ENCODE data around the gene ZNF695.

The ZNF695 gene

DNA sequence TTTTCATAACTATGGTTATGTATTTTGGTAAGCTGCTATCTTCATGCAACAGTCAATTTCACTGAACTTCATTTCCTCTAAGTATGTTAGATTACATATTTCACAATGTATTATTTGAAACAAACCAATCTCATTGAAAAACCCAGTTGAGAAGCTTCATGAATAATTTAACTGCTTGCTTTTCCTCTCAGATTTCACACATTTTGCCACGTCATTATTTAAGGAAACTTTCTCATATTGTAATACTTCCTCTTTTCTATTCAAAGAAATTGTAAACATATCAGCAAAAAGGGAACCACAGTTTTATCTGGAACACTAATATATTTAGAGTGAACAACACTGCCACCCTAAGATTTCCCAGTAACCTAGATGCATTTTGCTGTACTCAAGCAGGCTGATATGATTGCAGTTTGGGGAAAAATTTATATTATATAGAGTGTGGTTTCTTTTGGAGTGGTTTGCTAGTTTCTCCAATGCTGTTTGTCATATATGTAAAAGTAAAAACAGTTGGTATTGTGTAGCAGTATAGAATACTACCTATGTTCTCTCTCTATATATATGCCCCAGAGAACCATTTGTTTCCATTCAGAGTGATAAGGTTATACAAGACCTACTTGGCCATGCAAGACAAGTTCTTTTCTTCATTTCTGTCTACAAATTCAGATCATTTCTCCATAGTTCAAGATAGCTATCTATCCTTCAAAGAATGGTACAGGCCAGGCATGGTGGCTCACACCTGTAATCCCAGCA lies 47.7 kb downstream of the ZNF695 start:
- no peak for DNase-seq (ENCODE audit: low read depth in 2 of 2)

DNA sequence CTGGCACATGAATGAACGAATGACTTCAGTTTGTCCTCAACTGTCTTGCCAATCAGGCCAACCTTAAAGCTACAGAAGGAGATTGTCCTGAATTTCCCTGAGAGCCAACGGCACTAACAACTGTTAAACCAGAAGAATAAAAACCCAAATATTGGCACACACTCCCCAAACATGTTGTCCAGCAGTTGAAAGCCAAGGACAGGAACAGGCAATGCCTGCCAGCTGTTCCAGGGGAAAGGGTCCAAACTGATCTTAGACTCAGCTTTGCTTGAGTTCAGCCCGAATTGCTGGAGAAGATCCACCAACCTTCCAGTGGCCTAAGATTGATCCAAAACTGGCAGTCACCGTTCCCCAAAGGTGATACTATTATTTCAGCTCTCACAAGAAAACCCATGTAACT lies 53.7 kb downstream of the ZNF695 start:
- no peak for DNase-seq (ENCODE audit: low read depth in 2 of 2)

DNA sequence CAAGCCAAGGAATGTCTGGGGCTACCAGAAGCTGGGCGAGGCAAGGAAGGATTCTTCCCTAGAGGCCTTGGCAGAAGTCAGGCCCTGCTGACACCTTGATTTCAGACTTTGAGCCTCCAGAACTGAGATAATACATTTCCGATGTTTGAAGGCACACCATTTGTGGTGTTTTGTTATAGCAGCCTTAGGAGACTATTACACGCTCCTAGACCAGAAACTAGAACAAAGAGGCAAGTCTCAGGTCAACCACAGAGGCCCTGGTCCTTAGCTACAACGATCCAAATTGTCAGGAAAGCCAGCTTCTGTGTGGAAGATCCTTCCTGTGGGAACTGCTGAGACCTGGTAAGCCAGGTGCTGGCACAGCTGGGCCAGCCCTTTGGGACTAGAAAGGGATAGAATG lies 56.4 kb downstream of the ZNF695 start:
- no peak for DNase-seq (ENCODE audit: low read depth in 2 of 2)

DNA sequence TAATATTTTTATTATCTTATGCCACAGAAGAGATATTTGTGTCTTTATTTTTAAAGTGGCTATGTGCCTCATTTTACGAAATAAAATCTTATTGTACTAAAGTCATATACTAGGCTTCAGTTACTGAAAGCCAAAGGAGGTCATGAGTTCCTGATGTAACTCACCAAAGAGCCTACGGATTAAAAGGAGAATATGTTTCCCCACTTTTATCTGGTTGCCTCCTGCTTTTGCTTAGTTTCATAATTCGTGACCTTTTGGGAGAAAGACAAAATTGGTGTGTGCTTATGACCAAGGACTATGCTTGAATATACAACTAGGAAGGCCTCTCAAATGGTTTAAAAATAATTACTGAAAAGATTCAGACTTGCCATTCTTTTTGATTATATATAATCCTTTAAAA lies 57.9 kb downstream of the ZNF695 start:
- no peak for DNase-seq (ENCODE audit: low read depth in 2 of 2)

DNA sequence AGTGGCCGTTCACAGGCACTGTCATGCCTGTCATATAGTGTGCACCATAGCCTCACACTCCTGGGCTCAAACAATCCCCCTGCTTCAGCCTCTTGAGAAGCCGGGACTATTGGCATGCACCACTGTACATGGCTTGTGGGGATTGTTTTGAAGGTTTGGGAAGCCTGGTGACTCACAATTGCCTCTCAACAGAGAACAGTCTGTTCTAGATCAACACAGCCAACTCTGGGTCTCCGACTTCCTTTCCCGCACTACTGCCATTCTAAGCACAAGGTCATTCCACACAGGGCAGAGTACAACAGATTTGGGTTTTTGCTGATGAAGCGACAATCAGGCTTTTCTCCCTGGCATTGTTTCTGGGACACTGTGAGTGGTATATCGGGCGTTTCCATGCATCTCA lies 60.6 kb downstream of the ZNF695 start:
- DNase-seq (ENCODE audit: low read depth in 2 of 2), result no peak

DNA sequence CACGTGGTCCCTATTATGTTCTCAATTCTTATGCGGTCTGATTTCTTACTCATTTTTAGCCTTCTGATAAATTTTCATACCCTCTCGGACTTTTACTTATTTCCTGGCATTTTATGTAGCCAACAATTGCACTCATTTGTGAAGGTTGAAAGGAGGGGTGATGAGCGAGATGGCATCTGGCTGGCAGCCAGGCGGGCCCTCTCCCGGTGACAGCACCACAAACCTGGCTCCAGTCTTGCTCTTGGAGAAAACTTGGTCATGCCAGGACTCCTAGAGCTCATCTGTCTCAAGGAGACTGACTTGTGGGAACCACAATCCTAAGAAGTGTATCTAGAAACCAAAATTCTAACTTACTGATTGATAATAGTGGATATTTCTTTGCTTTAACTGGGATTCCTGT lies 61.5 kb downstream of the ZNF695 start:
- DNase-seq (ENCODE audit: low read depth in 2 of 2), result no peak

Measured in activated CD4-positive, alpha-beta T cell treated with anti-CD3 and anti-CD28 coated beads for 24 hours (primary cell).